Pancreas (tissue), 10 donors: ENCODE data around the gene DET1. TPM values are rescaled to one million over a fixed set of nuclear protein-coding genes. Genes with fewer than 3 reads are reported as not detected.
"Not testable (repeated sequence)": the region's sequence is repeated elsewhere in the genome, so short reads cannot be mapped to it uniquely, and the experiment has no call there.

Experiments used
- ATAC-seq, 4 donors: fragments of 200-7000 bp; cut with Tn5 transposase; one replicate each; pipeline versions ENCODE4 v1.8.0 to v1.9.1; 2020; ENCODE audit warnings: mild to moderate bottlenecking in 4 of 4, moderate library complexity in 4 of 4
- DNase-seq, 6 donors: peaks; one replicate each; pipeline ENCODE4 v3.0.0-alpha.2; 2020
- FAIRE-seq: peaks from 2 replicates; lab custom pipeline; 2012; peaks lifted over from hg19 to GRCh38; lab: Jason Lieb, UNC
- H3K27ac ChIP-seq, 4 donors: fragments of 200-600 bp; sonication (generic); 1 replicate in 3 of 4; 2 replicates in 1 of 4; pipeline versions ENCODE4 v1.5.0 to v1.8.0; 2020
- H3K27me3 ChIP-seq, 4 donors: fragments of 200-600 bp; one replicate each; pipeline ENCODE4 v1.8.0; 2021
- H3K36me3 ChIP-seq, 3 donors: fragments of 200-600 bp; sonication (generic) in 1 of 3; one replicate each; pipeline versions ENCODE4 v1.5.0 to v1.8.0; 2020 to 2021
- H3K4me1 ChIP-seq, 3 donors: fragments of 200-600 bp; one replicate each; pipeline ENCODE4 v1.8.0; 2021
- H3K4me3 ChIP-seq, 4 donors: fragments of 200-600 bp; sonication (generic) in 2 of 4; one replicate each; pipeline versions ENCODE4 v1.5.0 to v1.8.0; 2020 to 2021
- H3K9me3 ChIP-seq, 4 donors: fragments of 200-600 bp; one replicate each; pipeline ENCODE4 v1.8.0; 2021
- CTCF ChIP-seq, 4 donors: fragments of 200-600 bp; sonication (generic) in 3 of 4; IDR thresholded peaks; one replicate each; pipeline versions ENCODE4 v1.5.0 to v1.8.0; 2021; ENCODE audit warnings: antibody characterized with exemption in 4 of 4
- WGBS, 2 donors: extraction: QIAGEN DNeasy Blood & Tissue Kit; methylation state at CpG; one replicate each; pipeline ENCODE4 v1.1.7; 2013; 5-methylcytosine and 5-hydroxymethylcytosine counted together
- intact Hi-C, 3 donors: fragments of 100-400 bp; cut with DNase I; formaldehyde crosslinking; loops; one replicate each; pipeline versions ENCODE4 v1.11.1 to v1.14.2; 2022
- polyA plus RNA-seq, 2 donors: library from polyadenylated mRNA; stranded (reverse); fragments of 200-250 nt; gene quantifications; one replicate each; pipeline ENCODE4 v1.2.3, GENCODE V29; 2013
- total RNA-seq, 6 donors: library from RNA; stranded (reverse); fragmentation: NEBNext Ultra II Directional in 4 of 6; extraction: Animal tissue kit (Norgen Biotek cat#: 25700) in 4 of 6; gene quantifications; one replicate each; pipeline versions ENCODE4 v1.2.1 to v1.2.4, GENCODE V29; 2021 to 2023
- donor health status: healthy with polysubstance abuse.
- donor health status: DM: no; HTN: no; CAD: no; lungs with moderate emphysema.
- donor health status: DM: no; HTN: no; CAD: no.
- donor health status: control.
- donor health status: control.
- donor health status: Bipolar disorder and iron deficiency.
- donor health status: DM: yes; HTN: yes; CAD: no.
- donor health status: DM: no; HTN: no; CAD: no.
- donor health status: DM: no; HTN: no; CAD: no.
- donor health status: DM: yes; HTN: yes; CAD: no.

Gene DET1
- total and polyA plus RNA-seq, 8 donors = 2.2 to 4.2 (median 3.0) TPM

- H3K27ac ChIP-seq = no peak overlapping the region
- H3K27me3 ChIP-seq = no peaks in the 10 kb centered on the region
- peak in 3 of 4 donors; percentile 10 to 24 (median 15) for TF ChIP-seq CTCF (IDR thresholded peaks at IDR 0.05)
- ATAC-seq = peak; percentile 46 to 85 (median 78)
- intact Hi-C loops = no loop called here
- no peaks in the 10 kb centered on the region for H3K9me3 ChIP-seq
- DNase-seq = peak in 2 of 6 donors; percentile 31 to 40
- peaks cover 0 to 21% (median 15%) of the 10 kb centered on the region in 3 donors for H3K36me3 ChIP-seq
- 68 to 71% methylated on average over 8 of the region's 8 CpGs for WGBS, 2 donors
- H3K4me3 ChIP-seq = no peak overlapping the region
- no peak for FAIRE-seq
- H3K4me1 ChIP-seq = no peaks in the 10 kb centered on the region
These were observed 69.8 kb downstream of the DET1 start for GRCh38 chr15:88476635-88477060.

- H3K9me3 ChIP-seq, FAIRE-seq, ATAC-seq, H3K27ac ChIP-seq, H3K4me1 ChIP-seq, H3K27me3 ChIP-seq, DNase-seq, H3K4me3 ChIP-seq, intact Hi-C loops: not testable (repeated sequence)
- H3K36me3 ChIP-seq = peaks cover 0 to 21% (median 15%) of the 10 kb centered on the region in 3 donors
- WGBS, 2 donors = 93 to 96% methylated on average over 4 of the region's 4 CpGs
These were observed 72.7 kb downstream of the DET1 start for GRCh38 chr15:88473661-88474293.

- FAIRE-seq = no peak
- Histone ChIP-seq H3K9me3 (no peaks in the 10 kb centered on the region), H3K36me3 (peaks cover 0 to 21% (median 15%) of the 10 kb centered on the region in 3 donors), H3K4me1 (peaks cover 0 to 9% (median 5%) of the 10 kb centered on the region in 3 donors), H3K4me3 (no peak overlapping the region), H3K27ac (no peak overlapping the region), H3K27me3 (no peaks in the 10 kb centered on the region)
- no peak for ATAC-seq
- WGBS, 2 donors = 82 to 87% methylated on average over 4 of the region's 4 CpGs
- DNase-seq = no peak
- intact Hi-C loops = no loop called here
- TF ChIP-seq CTCF (IDR thresholded peaks at IDR 0.05) = no peak
These were observed 74.3 kb downstream of the DET1 start for GRCh38 chr15:88472225-88472624.

GRCh38 chr15:88470625-88471372, 75.7 kb downstream of the DET1 start:
- H3K4me3 ChIP-seq = no peak overlapping the region
- no peaks in the 10 kb centered on the region for H3K27me3 ChIP-seq
- WGBS, 2 donors = 90 to 94% methylated on average over 6 of the region's 6 CpGs
- intact Hi-C loops = no loop called here
- H3K27ac ChIP-seq = no peak overlapping the region
- H3K9me3 ChIP-seq = no peaks in the 10 kb centered on the region
- H3K4me1 ChIP-seq = peaks cover 7 to 18% (median 12%) of the 10 kb centered on the region in 3 donors
- peaks cover 0 to 21% (median 15%) of the 10 kb centered on the region in 3 donors for H3K36me3 ChIP-seq
- no peak for ATAC-seq
- no peak for FAIRE-seq
- TF ChIP-seq CTCF (IDR thresholded peaks at IDR 0.05) = no peak
- DNase-seq = no peak

- Histone ChIP-seq H3K27ac (no peak overlapping the region), H3K36me3 (peaks cover 0 to 15% (median 13%) of the 10 kb centered on the region in 3 donors), H3K4me3 (no peak overlapping the region), H3K27me3 (no peaks in the 10 kb centered on the region), H3K9me3 (no peaks in the 10 kb centered on the region), H3K4me1 (peaks cover 7 to 21% (median 14%) of the 10 kb centered on the region in 3 donors)
- intact Hi-C loops = no loop called here
- 86 to 90% methylated on average over 2 of the region's 2 CpGs for WGBS, 2 donors
- TF ChIP-seq CTCF (IDR thresholded peaks at IDR 0.05) = no peak
- DNase-seq (no peak), FAIRE-seq (no peak), ATAC-seq (no peak)
These were observed 77.2 kb downstream of the DET1 start for GRCh38 chr15:88469321-88469720.

GRCh38 chr15:88468721-88469120, 77.8 kb downstream of the DET1 start:
- ATAC-seq, intact Hi-C loops, FAIRE-seq, H3K27me3 ChIP-seq, H3K9me3 ChIP-seq, DNase-seq, H3K27ac ChIP-seq: not testable (repeated sequence)
- 88 to 90% methylated on average over 10 of the region's 10 CpGs for WGBS, 2 donors
- H3K4me1 ChIP-seq = peaks cover 7 to 21% (median 14%) of the 10 kb centered on the region in 3 donors
- peak overlapping the region in 1 of 4 donors; percentile 92 for H3K4me3 ChIP-seq
- H3K36me3 ChIP-seq = peaks cover 0 to 19% (median 12%) of the 10 kb centered on the region in 3 donors
